ENCODE measurements around the gene REV3L. TPM values are rescaled to one million over a fixed set of nuclear protein-coding genes. Genes with fewer than 3 reads are reported as not detected.

The REV3L gene
- total RNA-seq, 1 experiment from 2014 or later, result 5.7 TPM

- no peaks in the 10 kb centered on the region for H3K9me3 Mint-ChIP-seq
- ATAC-seq (peak; percentile 96), DNase-seq (ENCODE audit: low spot score) (peak; percentile 97)
- peaks cover 10% of the 10 kb centered on the region for H3K36me3 Mint-ChIP-seq
- CTCF ChIA-PET, result interaction anchor here (0.7 to 2.0 kb wide), 69 partner anchors 9 to 828 kb away, joined by 3 to 39 read pairs (median 4); partner anchors contain the start of genes CDK19, FAM229B, REV3L and TRAF3IP2
- POLR2A ChIA-PET, result interaction anchor here (0.7 to 1.3 kb wide), 4 partner anchors 152 to 403 kb away, joined by 3 to 4 read pairs (median 3); partner anchors contain the start of gene AMD1
- peaks cover 41% of the 10 kb centered on the region for H3K4me1 Mint-ChIP-seq
- peak overlapping the region; percentile 74 for H3K4me3 Mint-ChIP-seq
- peak overlapping the region; percentile 33 for H3K27ac Mint-ChIP-seq
- peaks cover 12% of the 10 kb centered on the region for H3K27me3 Mint-ChIP-seq (ENCODE audit: low read depth)
- no peak for TF ChIP-seq STAT6 (CRISPR knock-in tag; conservative IDR thresholded peaks at IDR 0.05; ENCODE audit: low read depth)
- TF ChIP-seq PRRX2 (CRISPR knock-in tag; IDR thresholded peaks at IDR 0.05), result no peak
- TF ChIP-seq ERG (CRISPR knock-in tag; IDR thresholded peaks at IDR 0.05), result no peak
- TF ChIP-seq SP1 (CRISPR knock-in tag; conservative IDR thresholded peaks at IDR 0.05), result peak; percentile 70; the same call in 1 of the 2 replicates
- no peak for TF ChIP-seq GRHL2 (CRISPR knock-in tag; IDR thresholded peaks at IDR 0.05; ENCODE audit: insufficient replicate concordance, severe bottlenecking)
- TF ChIP-seq ZNF263 (CRISPR knock-in tag; IDR thresholded peaks at IDR 0.05; ENCODE audit: low read depth), result no peak
- no peak for TF ChIP-seq PRDM15 (CRISPR knock-in tag; IDR thresholded peaks at IDR 0.05)
- TF ChIP-seq USF1 (CRISPR knock-in tag; IDR thresholded peaks at IDR 0.05), result peak; percentile 100
- no peak for TF ChIP-seq ATF2 (CRISPR knock-in tag; IDR thresholded peaks at IDR 0.05; ENCODE audit: borderline replicate concordance, low read depth)
- TF ChIP-seq JAZF1 (CRISPR knock-in tag; IDR thresholded peaks at IDR 0.05), result no peak
- TF ChIP-seq HMGXB4 (CRISPR knock-in tag; IDR thresholded peaks at IDR 0.05), result peak; percentile 92
- no peak for TF ChIP-seq IRF2 (CRISPR knock-in tag; IDR thresholded peaks at IDR 0.05; ENCODE audit: borderline replicate concordance, low read depth)
- TF ChIP-seq ZNF532 (CRISPR knock-in tag; IDR thresholded peaks at IDR 0.05; ENCODE audit: borderline replicate concordance), result peak; percentile 88; the same call in 1 of the 2 replicates
- TF ChIP-seq ATF6 (CRISPR knock-in tag; IDR thresholded peaks at IDR 0.05), result no peak
- no peak for TF ChIP-seq MXD4 (CRISPR knock-in tag; IDR thresholded peaks at IDR 0.05; ENCODE audit: borderline replicate concordance)
- peak; percentile 86; the same call in 1 of the 2 replicates for TF ChIP-seq ATF1 (CRISPR knock-in tag; IDR thresholded peaks at IDR 0.05)
These were observed 223.8 kb downstream of the REV3L start for GRCh38 chr6:111259089-111259831.

Measured in WTC11 (cell line).